ENCODE measurements around the gene CFAP46. TPM values are rescaled to one million over a fixed set of nuclear protein-coding genes. Genes with fewer than 3 reads are reported as not detected.
"Not testable (repeated sequence)": the region's sequence is repeated elsewhere in the genome, so short reads cannot be mapped to it uniquely, and the experiment has no call there.

CFAP46 gene
- total RNA-seq, 1 donor from 2014 or later, result 3.0 TPM

DNA sequence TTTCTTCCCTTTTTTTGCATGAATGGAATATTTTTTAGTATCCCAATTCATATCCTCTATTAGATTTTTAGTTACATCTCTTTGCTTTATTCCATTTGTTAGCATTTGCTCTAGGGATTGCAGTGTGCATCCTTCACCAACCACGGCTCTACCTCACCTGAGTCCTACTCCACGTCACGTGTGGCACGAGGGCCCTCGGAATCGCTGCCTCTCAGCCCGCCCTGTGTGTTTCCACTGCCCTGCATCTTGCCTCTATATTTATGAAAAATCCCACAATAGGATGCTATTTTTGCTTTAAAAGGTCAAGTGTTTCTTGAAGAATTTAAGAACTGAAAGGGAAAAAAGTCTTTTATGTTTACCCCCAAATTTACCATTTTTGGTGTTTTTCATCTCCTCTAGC is 41.0 kb downstream of the CFAP46 start:
- DNase-seq (ENCODE audit: low read depth, low spot score), result no peak

DNA sequence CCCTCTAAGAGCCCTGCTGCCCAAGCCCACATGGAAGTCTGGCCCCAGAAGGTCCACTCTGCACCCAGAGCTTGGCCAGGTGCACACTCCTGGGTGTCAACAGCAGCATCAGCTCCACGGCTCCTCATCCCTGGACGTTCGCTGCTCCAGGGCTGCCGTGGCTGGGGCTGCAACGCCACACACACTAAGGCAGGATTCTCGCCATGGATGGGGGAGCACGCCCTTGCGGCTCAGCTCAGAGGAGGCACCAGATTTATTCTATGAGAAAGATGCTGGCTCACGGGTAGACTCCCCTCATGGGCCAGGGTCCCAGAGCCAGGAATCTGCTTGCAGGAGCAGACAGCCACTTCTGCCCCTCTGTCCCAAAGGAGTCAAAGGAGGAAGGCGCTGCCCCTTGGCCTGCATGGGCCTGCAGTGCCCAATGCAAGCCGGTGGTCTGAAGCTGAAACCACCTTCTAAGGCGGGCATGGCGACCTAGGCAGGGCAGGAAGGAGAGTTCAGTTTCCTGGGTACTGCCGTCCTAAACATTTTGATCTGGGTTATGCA is 42.1 kb downstream of the CFAP46 start:
- DNase-seq (ENCODE audit: low read depth, low spot score), result no peak

DNA sequence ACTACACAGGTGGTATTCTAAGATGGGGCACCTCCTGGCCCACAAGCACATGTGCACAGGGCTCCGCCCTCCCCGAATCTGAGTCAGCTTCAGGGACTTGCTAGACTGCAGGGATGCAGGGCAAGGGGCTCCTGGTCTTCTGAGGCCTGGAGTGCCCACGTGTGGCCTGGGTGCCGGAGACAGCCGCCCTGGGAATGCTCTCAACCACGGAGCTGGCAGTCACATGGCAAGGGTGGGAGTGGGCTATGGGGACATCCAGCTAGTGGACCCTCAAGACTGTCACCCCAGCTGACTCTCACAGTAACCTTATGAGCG is 42.7 kb downstream of the CFAP46 start:
- DNase-seq (ENCODE audit: low read depth, low spot score), result no peak

GRCh38 chr10:132899054-132899750 is 43.2 kb downstream of the CFAP46 start:
- DNase-seq (ENCODE audit: low read depth, low spot score), result no peak

GRCh38 chr10:132898391-132899053 is 43.8 kb downstream of the CFAP46 start:
- DNase-seq (ENCODE audit: low read depth, low spot score), result no peak

DNA sequence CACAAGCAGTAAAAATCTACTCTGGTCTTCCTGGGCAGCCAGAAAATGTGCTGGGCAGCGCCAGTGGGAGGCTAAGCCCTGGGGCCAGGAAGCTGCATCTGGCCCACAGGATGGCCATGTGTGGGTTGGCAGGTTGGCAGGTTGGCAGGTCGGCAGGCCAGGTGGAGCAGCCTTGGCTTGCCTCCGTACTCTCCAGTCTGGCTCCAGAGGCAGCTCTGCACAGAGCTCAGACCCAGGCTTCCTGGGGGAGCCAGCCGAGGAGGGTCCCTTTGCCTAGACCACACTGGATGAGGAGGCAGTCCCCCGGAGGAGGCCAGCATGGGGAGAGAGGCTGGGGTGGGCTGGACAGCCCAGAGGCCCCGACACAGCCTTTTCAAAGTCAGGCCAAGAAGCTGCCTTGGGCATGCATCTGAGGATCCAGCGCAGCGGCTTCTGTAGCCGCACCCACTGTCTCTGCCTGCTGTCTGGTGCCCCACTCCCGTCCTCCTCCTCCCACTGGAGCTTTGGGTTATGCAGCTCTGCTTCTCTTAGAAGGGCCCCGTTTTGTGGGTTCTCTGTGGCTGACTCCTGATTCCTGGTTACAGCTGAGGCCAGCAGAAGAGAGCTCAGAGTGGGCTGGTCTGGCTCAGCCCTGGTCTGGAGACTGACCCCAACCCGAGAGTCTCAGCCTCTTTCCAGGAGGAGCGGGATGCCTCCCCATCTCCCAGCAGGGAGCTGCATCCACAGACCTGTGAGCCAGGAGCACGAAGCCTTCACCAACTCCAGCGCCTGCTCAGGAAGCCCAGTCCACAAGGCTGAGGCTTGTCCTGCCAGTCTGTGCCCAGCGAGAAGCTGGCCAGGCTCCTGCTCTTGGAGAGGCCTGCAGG is 44.6 kb downstream of the CFAP46 start:
- DNase-seq (ENCODE audit: low read depth, low spot score), result no peak

DNA sequence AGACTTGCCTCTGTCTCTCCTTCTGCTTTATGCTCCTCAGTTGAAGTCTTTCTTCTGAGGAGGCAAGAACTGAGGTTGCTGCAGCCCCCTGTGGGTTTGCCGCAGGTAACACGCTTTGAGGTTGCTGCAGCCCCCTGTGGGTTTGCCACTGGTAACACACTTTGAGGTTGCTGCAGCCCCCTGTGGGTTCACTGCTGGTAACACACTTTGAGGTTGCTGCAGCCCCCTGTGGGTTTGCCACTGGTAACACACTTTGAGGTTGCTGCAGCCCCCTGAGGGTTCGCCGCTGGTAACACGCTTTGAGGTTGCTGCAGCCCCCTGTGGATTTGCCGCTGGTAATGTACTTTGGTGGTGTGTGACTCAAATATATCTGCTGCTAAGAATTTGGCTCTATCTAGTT is 48.6 kb downstream of the CFAP46 start:
- DNase-seq (ENCODE audit: low read depth, low spot score), result not testable (repeated sequence)

DNA sequence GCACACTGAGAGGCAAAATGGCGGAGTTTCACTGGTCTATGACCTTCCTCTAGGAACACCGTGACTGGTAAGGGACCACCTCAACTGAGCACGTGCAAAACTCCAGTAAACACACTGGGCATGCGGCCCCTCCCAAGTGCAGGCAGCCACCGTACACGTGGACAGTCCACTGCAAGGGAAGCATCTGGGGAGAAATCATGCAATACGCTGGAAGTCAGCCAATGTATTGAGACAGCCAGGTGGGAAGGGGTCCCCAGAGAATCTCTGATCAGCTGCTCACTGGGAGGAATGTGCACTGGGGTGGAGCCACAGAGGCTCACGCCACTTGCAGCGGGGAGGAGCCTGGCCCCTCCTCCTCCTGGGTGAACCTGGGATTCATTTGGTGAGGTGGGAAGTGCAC is 49.3 kb downstream of the CFAP46 start:
- no peak for DNase-seq (ENCODE audit: low read depth, low spot score)

GRCh38 chr10:132892004-132892403 is 50.4 kb downstream of the CFAP46 start:
- no peak for DNase-seq (ENCODE audit: low read depth, low spot score)

GRCh38 chr10:132891368-132891767 is 51.0 kb downstream of the CFAP46 start:
- no peak for DNase-seq (ENCODE audit: low read depth, low spot score)

DNA sequence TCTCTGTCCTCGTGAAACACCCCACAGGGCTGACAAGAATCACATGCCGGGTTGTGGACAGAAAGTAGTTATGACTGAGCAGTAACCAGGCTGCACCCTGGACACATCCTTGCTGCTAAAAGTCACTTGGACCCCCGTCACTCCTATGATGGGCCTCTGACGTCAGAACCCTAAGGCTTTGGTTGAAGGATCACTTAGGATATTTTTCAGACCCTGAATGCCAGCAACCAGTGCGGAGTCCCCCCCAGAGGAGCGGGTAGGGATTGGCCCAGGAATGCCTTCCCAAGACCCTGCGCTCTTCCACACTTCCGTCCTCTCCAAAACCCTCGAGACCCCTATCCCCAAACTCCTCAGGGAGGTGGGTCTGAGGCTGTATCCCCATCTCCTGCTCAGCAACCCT is 52.1 kb downstream of the CFAP46 start:
- no peak for DNase-seq (ENCODE audit: low read depth, low spot score)

DNA sequence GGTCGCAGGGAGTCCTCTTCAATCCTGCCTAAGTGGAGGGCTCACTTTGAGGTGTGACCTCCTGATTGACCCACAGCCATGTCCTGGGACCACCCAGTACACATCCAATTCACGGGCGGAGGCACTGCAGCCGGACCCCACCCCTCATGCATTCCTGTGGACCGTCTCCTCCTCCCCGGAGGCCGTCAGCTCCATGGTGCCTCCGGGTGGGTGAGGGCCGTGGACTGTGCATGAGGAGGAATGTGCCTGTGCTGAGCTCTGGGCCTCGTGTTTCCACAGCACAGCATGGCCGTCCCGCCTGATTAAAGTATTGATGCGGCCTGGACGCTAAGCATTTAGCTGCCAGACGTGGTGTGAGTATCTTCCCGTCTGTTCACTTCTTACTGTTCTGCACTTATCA is 52.8 kb downstream of the CFAP46 start:
- DNase-seq (ENCODE audit: low read depth, low spot score), result no peak

DNA sequence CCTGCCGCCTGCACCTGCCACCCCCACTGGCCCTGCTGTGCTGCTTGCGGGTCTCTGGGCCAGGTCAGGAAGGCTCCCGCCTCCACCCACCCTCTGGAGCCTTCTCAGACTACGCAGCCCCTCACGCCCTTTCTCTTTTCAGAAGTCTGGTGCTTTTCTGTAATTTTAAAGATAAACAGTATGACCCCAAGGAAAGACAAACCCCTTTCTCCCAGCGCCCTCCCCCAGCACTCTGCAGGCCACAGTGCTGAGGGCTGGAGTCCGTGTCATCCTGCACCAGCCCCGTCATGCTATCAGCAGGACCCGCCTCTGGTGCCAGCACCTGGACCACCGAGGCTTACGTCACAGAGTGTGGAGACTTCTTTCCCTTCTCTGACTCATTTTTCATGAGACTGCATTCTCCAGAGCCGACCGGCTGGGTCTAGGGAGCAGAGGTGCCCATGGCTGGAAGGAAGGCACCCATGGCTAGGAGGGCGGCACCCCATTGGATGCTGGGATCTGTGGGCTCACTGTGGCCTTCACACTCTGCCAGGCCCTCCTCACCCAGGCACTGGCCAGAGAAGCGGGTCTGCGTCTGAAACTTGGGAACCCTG is 53.4 kb downstream of the CFAP46 start:
- DNase-seq (ENCODE audit: low read depth, low spot score), result no peak

DNA sequence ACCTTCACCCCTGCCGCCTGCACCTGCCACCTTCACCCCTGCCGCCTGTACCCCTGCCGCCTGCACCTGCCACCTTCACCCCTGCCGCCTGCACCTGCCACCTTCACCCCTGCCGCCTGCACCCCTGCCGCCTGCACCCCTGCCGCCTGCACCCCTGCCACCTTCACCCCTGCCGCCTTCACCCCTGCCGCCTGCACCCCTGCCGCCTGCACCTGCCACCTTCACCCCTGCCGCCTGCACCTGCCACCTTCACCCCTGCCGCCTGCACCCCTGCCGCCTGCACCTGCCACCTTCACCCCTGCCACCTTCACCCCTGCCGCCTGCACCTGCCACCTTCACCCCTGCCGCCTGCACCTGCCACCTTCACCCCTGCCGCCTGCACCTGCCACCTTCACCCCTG is 53.9 kb downstream of the CFAP46 start:
- not testable (repeated sequence) for DNase-seq (ENCODE audit: low read depth, low spot score)

GRCh38 chr10:132886211-132887099 is 55.9 kb downstream of the CFAP46 start:
- no peak for DNase-seq (ENCODE audit: low read depth, low spot score)

GRCh38 chr10:132885451-132886210 is 56.7 kb downstream of the CFAP46 start:
- no peak for DNase-seq (ENCODE audit: low read depth, low spot score)

GRCh38 chr10:132884691-132885271 is 57.6 kb downstream of the CFAP46 start:
- no peak for DNase-seq (ENCODE audit: low read depth, low spot score)

DNA sequence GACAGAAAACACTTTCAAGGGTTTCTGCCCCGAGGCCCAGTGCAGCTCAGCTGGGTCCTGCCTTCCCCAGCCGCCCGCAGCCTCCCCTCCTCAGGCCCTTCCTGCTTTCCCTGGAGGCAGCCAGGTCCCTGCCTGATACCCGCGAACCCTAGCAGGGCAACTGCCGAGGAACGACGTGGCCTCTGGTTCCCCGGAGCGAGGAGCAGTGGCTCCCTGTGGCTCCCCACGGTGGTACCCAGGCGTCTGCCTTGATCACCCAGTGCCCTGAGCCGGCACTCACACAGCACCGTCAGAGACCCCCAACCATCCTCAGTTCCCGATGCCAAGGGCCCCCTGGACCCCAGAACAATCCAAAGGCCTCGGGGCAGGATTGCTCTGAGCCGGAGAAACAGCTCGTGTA is 58.3 kb downstream of the CFAP46 start:
- no peak for DNase-seq (ENCODE audit: low read depth, low spot score)

DNA sequence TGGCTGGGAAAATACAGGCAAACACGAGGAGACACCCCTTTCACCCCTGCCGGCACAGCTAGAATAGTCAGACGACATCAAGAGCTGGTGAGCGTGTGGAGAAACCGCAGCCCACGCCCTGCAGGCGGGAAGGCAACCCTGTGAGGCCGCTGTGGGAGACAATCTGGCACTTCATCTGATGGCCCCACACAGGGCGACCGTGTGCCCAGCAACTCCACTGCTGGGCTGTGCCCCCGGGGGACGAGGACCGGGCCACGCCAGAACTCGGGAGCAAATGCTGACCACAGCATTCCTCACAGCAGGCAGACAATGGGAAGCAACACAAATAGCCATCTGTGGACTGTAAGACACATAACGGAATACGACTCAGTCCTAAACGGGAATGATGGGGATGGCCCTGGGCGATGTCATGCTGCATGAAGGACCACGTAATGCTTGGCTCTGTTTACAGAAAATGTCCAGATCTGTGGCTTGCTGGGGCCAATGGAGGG is 58.9 kb downstream of the CFAP46 start:
- no peak for DNase-seq (ENCODE audit: low read depth, low spot score)
